Astrocyte of the cerebellum (primary cell): ENCODE data around the gene CACNA1D.

Experiments
- DNase-seq: peaks from one replicate; pipeline ENCODE4 v3.0.0-alpha.2; 2011; ENCODE audit warnings: low read depth
- H3K4me3 ChIP-seq: 2 replicates; pipeline ENCODE4 v1.5.1; 2011; ENCODE audit warnings: mild to moderate bottlenecking, low read depth, low read length, moderate library complexity
- in situ Hi-C: cut with HindIII; loops from 2 replicates; pipeline ENCODE4 v1.10.0; 2017; ENCODE audit warnings: low sequenced_read_pairs
- TF ChIP-seq, protein P1 (sequence below): IDR thresholded peaks from 2 replicates; pipeline ENCODE4 v1.5.1; 2012; ENCODE audit warnings: low read length, low read depth, moderate library complexity, mild to moderate bottlenecking; ENCODE audit errors: missing control alignments

The CACNA1D gene

DNA sequence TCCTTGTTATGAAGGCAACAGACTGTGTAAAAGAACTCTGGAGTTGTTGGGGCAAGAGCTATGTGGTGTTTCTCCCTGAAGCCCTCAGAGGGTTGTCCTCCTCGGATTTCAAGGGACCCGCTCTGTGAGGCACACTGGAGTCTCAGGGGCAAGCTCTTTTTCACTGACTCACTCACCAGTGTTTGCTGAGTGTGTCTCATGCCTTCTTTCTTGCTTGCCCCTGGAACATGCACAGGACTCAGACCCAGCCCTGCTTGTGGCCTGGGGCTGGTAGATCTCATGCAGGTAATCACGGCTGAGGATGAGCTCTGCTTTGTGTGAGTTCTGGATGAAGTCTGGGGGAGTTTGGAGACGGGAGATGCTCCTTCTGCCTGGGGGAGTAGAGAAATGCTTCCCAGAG, 93.7 kb downstream of the CACNA1D start:
- H3K4me3 ChIP-seq = no peak overlapping the region
- TF ChIP-seq, protein P1, sequence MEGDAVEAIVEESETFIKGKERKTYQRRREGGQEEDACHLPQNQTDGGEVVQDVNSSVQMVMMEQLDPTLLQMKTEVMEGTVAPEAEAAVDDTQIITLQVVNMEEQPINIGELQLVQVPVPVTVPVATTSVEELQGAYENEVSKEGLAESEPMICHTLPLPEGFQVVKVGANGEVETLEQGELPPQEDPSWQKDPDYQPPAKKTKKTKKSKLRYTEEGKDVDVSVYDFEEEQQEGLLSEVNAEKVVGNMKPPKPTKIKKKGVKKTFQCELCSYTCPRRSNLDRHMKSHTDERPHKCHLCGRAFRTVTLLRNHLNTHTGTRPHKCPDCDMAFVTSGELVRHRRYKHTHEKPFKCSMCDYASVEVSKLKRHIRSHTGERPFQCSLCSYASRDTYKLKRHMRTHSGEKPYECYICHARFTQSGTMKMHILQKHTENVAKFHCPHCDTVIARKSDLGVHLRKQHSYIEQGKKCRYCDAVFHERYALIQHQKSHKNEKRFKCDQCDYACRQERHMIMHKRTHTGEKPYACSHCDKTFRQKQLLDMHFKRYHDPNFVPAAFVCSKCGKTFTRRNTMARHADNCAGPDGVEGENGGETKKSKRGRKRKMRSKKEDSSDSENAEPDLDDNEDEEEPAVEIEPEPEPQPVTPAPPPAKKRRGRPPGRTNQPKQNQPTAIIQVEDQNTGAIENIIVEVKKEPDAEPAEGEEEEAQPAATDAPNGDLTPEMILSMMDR = no peak
- no peak for DNase-seq
- in situ Hi-C loops = no loop called here

DNA sequence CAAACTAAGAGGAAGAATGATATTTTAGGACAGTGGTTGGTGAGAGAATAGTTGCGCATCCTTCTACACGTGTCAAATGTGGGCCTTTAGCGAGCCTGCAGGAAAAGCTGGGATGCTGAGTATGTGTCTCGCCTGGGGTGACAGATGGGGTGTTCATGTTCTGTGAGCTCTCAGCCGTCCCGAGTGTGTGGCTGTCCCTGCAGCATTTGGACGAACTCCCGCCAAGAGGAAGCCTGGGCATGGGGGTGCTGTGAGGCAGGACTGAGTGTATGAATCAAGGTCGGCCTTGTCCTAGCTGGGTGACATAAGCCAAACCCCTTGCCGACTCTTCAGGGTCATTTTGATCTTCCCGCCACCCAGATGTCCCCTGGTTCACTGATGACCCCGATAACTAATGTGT, 94.8 kb downstream of the CACNA1D start:
- in situ Hi-C loops = no loop called here
- TF ChIP-seq, protein P1 = no peak
- no peak overlapping the region for H3K4me3 ChIP-seq
- no peak for DNase-seq

DNA sequence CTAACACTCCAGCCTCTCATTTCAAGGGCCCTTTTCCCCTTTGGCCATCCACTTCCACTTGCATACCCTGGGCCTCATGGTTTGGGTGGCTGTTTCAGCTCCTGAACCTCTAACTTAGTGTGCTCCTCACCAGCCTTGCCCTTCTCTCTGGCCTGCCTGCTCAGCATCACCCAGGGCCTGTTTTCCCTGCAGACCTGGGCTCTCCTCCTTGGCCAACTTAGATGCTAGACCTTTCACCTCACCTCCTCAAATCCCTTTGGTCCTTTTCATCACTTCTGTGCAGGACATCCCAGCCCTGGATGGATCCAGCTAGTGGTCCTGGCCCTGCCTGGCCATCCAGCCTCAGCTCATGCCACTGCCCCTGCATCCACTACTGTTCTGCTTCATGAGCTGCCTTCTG, 95.4 kb downstream of the CACNA1D start:
- TF ChIP-seq, protein P1 = no peak
- no peak overlapping the region for H3K4me3 ChIP-seq
- in situ Hi-C loops = no loop called here
- DNase-seq = no peak

DNA sequence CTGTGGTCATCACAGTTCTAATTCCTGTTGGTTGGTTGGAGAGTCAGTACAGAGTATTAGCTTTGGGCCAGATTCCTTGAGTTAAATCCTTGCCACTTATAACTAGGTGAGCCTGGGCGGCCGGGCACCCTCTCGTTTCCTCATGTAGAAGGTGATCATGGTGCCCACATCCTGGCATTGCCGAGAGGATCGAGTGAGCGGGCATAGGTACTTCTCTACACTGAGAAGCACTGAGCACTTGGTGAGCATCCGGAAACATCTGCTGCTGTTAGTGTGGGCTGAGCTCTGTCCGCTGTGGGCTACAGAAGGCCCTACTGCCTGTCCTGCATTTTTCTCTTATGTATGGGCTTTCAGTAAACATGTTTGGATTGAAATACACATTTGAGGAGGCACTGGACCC, 96.2 kb downstream of the CACNA1D start:
- TF ChIP-seq, protein P1 = no peak
- DNase-seq = no peak
- no peak overlapping the region for H3K4me3 ChIP-seq
- in situ Hi-C loops = no loop called here

DNA sequence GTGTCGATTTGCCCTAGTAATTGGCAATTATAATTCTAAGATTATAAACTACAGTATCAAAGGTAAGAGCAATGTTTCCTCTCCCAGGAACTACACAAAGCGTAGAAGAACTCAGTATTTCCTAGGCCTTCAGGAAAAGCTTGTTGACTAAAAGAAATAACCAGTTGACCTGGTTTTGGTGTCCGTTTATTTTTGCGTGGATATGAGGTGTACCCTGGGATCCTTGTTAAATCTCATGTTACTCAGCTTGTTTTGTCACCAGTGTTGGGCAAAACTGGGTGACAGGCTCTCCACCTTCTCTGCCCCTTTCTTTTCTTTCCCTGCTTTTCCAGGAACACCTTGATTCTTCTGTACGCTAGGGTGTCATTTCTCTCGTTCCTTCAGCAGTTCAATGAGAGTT, 97.2 kb downstream of the CACNA1D start:
- no peak overlapping the region for H3K4me3 ChIP-seq
- DNase-seq = no peak
- TF ChIP-seq, protein P1 = no peak
- in situ Hi-C loops = no loop called here

DNA sequence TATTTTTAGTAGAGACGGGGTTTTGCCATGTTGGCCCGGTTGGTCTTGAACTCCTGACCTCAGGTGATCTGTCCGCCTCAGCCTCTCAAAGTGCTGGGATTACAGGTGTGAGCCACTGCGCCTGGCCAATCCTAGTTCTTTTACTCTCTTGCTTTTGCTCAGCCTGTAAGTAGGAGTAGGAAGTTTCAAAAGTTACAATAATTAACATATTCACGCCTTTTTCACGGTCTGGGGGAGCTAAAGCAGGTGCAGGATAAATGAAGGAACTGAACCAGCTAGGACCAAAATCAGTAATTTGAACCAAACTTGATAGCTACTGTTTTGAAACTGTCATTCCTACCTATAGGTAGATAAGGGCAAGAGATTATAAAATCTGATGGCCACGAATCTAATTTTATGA, 98.5 kb downstream of the CACNA1D start:
- no peak for DNase-seq
- no peak overlapping the region for H3K4me3 ChIP-seq
- in situ Hi-C loops = no loop called here
- TF ChIP-seq, protein P1 = no peak

DNA sequence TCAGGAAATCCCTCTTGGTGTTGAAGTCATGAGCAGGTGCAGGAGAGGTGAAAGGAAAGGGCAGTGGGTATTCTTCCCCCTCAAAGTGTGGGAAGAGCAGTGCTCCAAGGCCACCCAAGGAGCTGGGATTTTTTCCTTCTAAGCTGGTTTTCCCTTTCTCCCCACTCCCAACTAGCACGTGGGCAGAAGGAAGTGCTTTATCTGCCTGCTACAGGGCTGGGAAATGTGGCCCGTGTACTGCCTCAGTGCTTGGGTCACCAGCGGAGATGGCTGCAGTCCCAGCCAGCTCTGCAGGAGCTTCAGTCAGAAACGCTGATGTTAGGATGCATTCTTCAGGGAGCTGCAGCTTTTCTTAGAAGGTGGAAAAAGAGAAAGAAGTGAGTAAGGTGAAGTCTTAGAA, 99.2 kb downstream of the CACNA1D start:
- TF ChIP-seq, protein P1 = no peak
- in situ Hi-C loops = no loop called here
- no peak overlapping the region for H3K4me3 ChIP-seq
- DNase-seq = no peak
